Mesenchymal stem cell (in vitro differentiated cells and primary cell): Measurements from ENCODE around the gene CREB3L1.

ENCODE experiments used
- DNase-seq: peaks from one replicate; pipeline ENCODE4 v3.0.0-alpha.2; 2013
- H2AFZ ChIP-seq: one replicate; pipeline ENCODE4 v1.6.1; 2013; ENCODE audit warnings: low read depth, mild to moderate bottlenecking, control low read depth, inconsistent platforms, low read length, moderate library complexity
- H2AK5ac ChIP-seq: 2 replicates; pipeline ENCODE4 v1.6.1; 2013; ENCODE audit warnings: low read length, moderate library complexity, mild to moderate bottlenecking, inconsistent platforms; ENCODE audit not compliant: severe bottlenecking
- H2BK120ac ChIP-seq: one replicate; pipeline ENCODE4 v1.6.1; 2013; ENCODE audit warnings: low read depth, mild to moderate bottlenecking, inconsistent platforms, low read length, moderate library complexity
- H2BK12ac ChIP-seq, 2 experiments: one replicate each; pipeline ENCODE4 v1.6.1; 2013; ENCODE audit warnings: inconsistent platforms in 2 of 2, low read length in 2 of 2, mild to moderate bottlenecking in 2 of 2, moderate library complexity in 2 of 2, control low read depth in 1 of 2
- H2BK15ac ChIP-seq: one replicate; pipeline ENCODE4 v1.6.1; 2013; ENCODE audit warnings: mild to moderate bottlenecking, low read depth, inconsistent platforms; ENCODE audit not compliant: poor library complexity, severe bottlenecking
- H2BK5ac ChIP-seq: 2 replicates; pipeline ENCODE4 v1.6.1; 2013; ENCODE audit warnings: low read depth, mild to moderate bottlenecking, low read length, control low read depth, inconsistent platforms; ENCODE audit not compliant: poor library complexity, severe bottlenecking
- H3K14ac ChIP-seq, 2 experiments: one replicate each; pipeline ENCODE4 v1.6.1; 2013; ENCODE audit warnings: inconsistent platforms in 2 of 2, low read length in 2 of 2, control low read depth in 1 of 2, mild to moderate bottlenecking in 1 of 2, moderate library complexity in 1 of 2
- H3K18ac ChIP-seq, 2 experiments: one replicate each; pipeline ENCODE4 v1.6.1; 2013; ENCODE audit warnings: inconsistent platforms in 2 of 2, low read length in 2 of 2, control low read depth in 1 of 2, low read depth in 1 of 2, mild to moderate bottlenecking in 1 of 2
- H3K23ac ChIP-seq, 2 experiments: one replicate each; pipeline ENCODE4 v1.6.1; 2013; ENCODE audit warnings: inconsistent platforms in 2 of 2, low read length in 2 of 2, mild to moderate bottlenecking in 2 of 2, moderate library complexity in 2 of 2, control low read depth in 1 of 2
- H3K27ac ChIP-seq: 2 replicates; pipeline ENCODE4 v1.5.1; 2013; ENCODE audit warnings: mild to moderate bottlenecking, moderate library complexity, low read length, control low read depth, inconsistent platforms; ENCODE audit not compliant: poor library complexity, severe bottlenecking
- H3K27me3 ChIP-seq, 2 experiments: 2 replicates each; pipeline versions ENCODE4 v1.6.1 to v1.7.0; 2013; ENCODE audit warnings: low read length in 2 of 2, mild to moderate bottlenecking in 2 of 2, moderate library complexity in 2 of 2, control low read depth in 1 of 2, inconsistent platforms in 1 of 2; ENCODE audit not compliant: control insufficient read depth in 1 of 2, insufficient read depth in 1 of 2
- H3K36me3 ChIP-seq, 2 experiments: 2 replicates each; pipeline versions ENCODE4 v1.6.1 to v1.7.0; 2013; ENCODE audit warnings: low read length in 2 of 2, control low read depth in 1 of 2, inconsistent platforms in 1 of 2, low read depth in 1 of 2, mild to moderate bottlenecking in 1 of 2; ENCODE audit not compliant: insufficient read depth in 2 of 2, control insufficient read depth in 1 of 2
- H3K4ac ChIP-seq, 2 experiments: one replicate each; pipeline ENCODE4 v1.6.1; 2013; ENCODE audit warnings: inconsistent platforms in 2 of 2, low read length in 2 of 2, mild to moderate bottlenecking in 2 of 2, moderate library complexity in 2 of 2, control low read depth in 1 of 2, low read depth in 1 of 2
- H3K4me1 ChIP-seq: 2 replicates; pipeline ENCODE4 v1.6.1; 2013; ENCODE audit warnings: low read depth, low read length, control low read depth; ENCODE audit not compliant: control insufficient read depth, insufficient read depth
- H3K4me2 ChIP-seq: 2 replicates; pipeline ENCODE4 v1.6.1; 2013; ENCODE audit warnings: low read length, mild to moderate bottlenecking, inconsistent platforms; ENCODE audit not compliant: poor library complexity, severe bottlenecking
- H3K4me3 ChIP-seq, 2 experiments: 2 replicates each; pipeline versions ENCODE4 v1.5.1 to v1.7.0; 2013; ENCODE audit warnings: low read length in 2 of 2, mild to moderate bottlenecking in 2 of 2, control low read depth in 1 of 2, low read depth in 1 of 2; ENCODE audit not compliant: insufficient read depth in 1 of 2
- H3K79me1 ChIP-seq: replicated peaks from 2 replicates; pipeline ENCODE4 v1.6.1; 2013; ENCODE audit warnings: mild to moderate bottlenecking, control low read depth, low read length, inconsistent platforms; ENCODE audit not compliant: poor library complexity, severe bottlenecking
- H3K9ac ChIP-seq: 2 replicates; pipeline ENCODE4 v1.7.0; 2013; ENCODE audit warnings: mild to moderate bottlenecking, low read length, moderate library complexity
- H3K9me3 ChIP-seq: 2 replicates; pipeline ENCODE4 v1.7.0; 2013; ENCODE audit warnings: mild to moderate bottlenecking, low read length; ENCODE audit not compliant: control insufficient read depth
- H4K8ac ChIP-seq: one replicate; pipeline ENCODE4 v1.6.1; 2013; ENCODE audit warnings: inconsistent platforms, mild to moderate bottlenecking, low read length, moderate library complexity
- H4K91ac ChIP-seq: one replicate; pipeline ENCODE4 v1.6.1; 2013; ENCODE audit warnings: mild to moderate bottlenecking, low read length, inconsistent platforms
- WGBS: methylation state at CpG from one replicate; pipeline ENCODE4 v1.1.7; 2013; ENCODE audit warnings: mixed read lengths; 5-methylcytosine and 5-hydroxymethylcytosine counted together

The CREB3L1 gene

DNA sequence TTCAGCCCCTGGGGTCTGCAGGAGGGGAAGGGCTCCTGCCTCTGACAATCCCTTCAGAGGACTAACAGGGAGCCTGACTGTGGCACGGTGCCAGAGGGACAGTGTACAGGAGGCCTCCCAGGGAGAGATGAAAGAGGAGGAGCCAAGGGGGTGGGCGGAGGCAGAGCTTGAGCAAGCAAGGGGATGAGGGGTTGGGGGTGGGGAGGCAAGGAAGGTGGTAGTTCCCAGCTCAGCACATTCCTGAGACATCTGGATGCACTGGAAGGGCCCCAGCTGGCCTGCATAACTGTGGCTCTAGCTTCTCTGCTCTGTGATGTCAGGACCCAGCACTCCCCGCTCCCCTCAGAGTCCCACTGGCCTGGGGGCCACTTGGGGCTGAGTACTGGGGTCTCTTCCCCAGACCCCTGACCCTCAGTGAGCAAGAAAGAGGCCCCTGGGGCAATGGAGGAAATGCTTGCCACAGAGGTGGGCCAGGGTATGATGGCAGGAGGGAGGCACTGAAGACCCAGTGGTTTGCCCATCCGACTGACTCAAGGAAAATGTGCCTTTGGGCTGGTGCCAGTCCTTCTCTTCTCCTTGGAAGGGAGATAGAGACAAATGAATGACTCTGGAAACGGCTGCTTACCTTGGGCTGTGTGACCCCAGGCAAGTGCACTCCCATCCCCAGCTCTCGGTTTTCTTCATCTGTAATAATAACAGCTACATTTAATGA lies 13.3 kb downstream of the CREB3L1 start:
- Histone ChIP-seq H4K8ac (peak overlapping the region; percentile 96), H2BK12ac (peak overlapping the region; percentile 97 to 99), H2AK5ac (peak overlapping the region; percentile 94), H3K27me3 (no peaks in the 10 kb centered on the region), H3K9me3 (no peaks in the 10 kb centered on the region), H2AFZ (no peak overlapping the region), H3K36me3 (peaks cover 6 to 12% of the 10 kb centered on the region in 2 experiments), H3K18ac (peak overlapping the region; percentile 90 to 98), H3K4me2 (peak overlapping the region; percentile 52), H3K4ac (peak overlapping the region; percentile 42 to 95), H2BK120ac (peak overlapping the region; percentile 98), H3K27ac (peak overlapping the region; percentile 98), H4K91ac (peak overlapping the region; percentile 91), H3K4me1 (peaks cover 51% of the 10 kb centered on the region), H2BK15ac (peak overlapping the region; percentile 5), H3K4me3 (peak overlapping the region in 1 of 2 experiments; percentile 63), H3K79me1 (peaks cover 9% of the 10 kb centered on the region), H3K23ac (no peak overlapping the region), H3K9ac (peak overlapping the region; percentile 86), H2BK5ac (peak overlapping the region; percentile 91), H3K14ac (peak overlapping the region in 1 of 2 experiments; percentile 88)
- WGBS = 17% methylated on average over 6 of the region's 6 CpGs
- peak; percentile 97 for DNase-seq

DNA sequence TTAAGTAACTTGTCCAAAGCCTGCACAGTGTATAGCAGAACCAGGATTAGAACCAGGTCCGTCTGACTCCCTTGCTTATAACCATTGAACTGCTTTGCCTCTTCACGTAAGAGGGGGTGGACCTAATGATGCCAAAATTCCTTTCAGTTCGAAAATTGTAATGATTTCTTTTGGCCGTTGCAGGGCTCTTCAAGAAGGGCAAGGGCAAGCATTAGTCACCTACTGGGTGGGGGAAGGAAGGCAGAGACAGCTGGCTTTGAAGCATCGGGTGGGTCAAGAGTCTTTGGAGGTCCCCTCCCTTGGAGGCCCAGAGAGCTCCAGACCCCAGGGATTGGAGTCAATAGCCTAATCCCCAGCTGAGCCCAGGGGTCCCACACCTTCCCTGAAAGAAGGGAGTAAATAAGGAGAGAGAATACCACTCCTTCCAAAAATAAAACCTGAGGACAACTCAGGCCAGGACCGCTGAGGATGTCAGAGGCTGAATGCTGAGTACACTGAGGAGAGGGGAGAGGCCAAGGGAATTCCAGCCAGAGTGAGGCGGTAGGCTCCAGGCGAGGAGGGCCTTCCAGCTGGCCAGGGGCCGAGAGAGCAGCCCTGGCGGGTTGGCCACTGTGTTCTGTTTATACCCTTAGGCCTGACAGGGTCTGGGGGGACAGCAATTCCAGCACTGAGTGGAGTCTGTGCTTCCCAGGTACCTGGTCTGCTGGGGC lies 14.1 kb downstream of the CREB3L1 start:
- 3% methylated on average over 9 of the region's 10 CpGs for WGBS
- no peak overlapping the region for H3K23ac ChIP-seq
- H2AFZ ChIP-seq = no peak overlapping the region
- peak; percentile 92 for DNase-seq
- peak overlapping the region; percentile 85 to 98 for H3K18ac ChIP-seq
- H4K8ac ChIP-seq = peak overlapping the region; percentile 72
- H3K4ac ChIP-seq = peak overlapping the region; percentile 42 to 97
- H3K4me2 ChIP-seq = no peak overlapping the region
- H3K27me3 ChIP-seq = no peaks in the 10 kb centered on the region
- H3K79me1 ChIP-seq = peaks cover 7% of the 10 kb centered on the region
- H3K9ac ChIP-seq = peak overlapping the region; percentile 86
- H3K9me3 ChIP-seq = no peaks in the 10 kb centered on the region
- peak overlapping the region; percentile 97 for H2AK5ac ChIP-seq
- peaks cover 58% of the 10 kb centered on the region for H3K4me1 ChIP-seq
- H3K36me3 ChIP-seq = peaks cover 6 to 11% of the 10 kb centered on the region in 2 experiments
- peak overlapping the region; percentile 91 for H2BK5ac ChIP-seq
- peak overlapping the region; percentile 45 to 97 for H2BK12ac ChIP-seq
- peak overlapping the region; percentile 34 for H4K91ac ChIP-seq
- H2BK120ac ChIP-seq = peak overlapping the region; percentile 98
- peak overlapping the region; percentile 98 for H3K27ac ChIP-seq
- no peak overlapping the region for H3K14ac ChIP-seq
- H2BK15ac ChIP-seq = peak overlapping the region; percentile 91
- peak overlapping the region in 1 of 2 experiments; percentile 63 for H3K4me3 ChIP-seq

DNA sequence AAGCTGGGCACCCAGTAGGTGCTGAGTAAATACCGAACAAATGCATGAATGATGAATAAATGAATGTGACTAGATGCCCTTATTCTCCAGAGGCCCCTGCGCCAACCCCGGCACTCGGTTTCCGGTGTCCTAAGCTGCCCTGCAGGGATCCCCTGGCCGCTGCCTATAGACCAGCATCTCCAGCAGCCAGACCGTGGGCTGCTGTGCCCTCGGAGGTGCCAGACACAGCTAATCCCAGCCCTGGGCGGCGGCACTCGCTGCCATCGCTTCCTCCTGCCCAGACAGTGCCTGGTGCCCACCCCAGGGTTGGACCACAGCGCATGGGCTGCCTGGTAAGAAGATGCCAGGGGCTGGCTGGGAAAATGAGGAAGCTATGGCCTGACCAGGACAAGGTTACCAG lies 15.6 kb downstream of the CREB3L1 start:
- Histone ChIP-seq H3K18ac (peak overlapping the region; percentile 35 to 98), H2BK15ac (peak overlapping the region; percentile 85), H2AFZ (no peak overlapping the region), H3K4ac (peak overlapping the region; percentile 60 to 85), H3K9me3 (no peaks in the 10 kb centered on the region), H3K23ac (peak overlapping the region in 1 of 2 experiments; percentile 59), H4K8ac (peak overlapping the region; percentile 80), H2BK5ac (peak overlapping the region; percentile 11), H3K79me1 (peaks cover 4% of the 10 kb centered on the region), H3K36me3 (peaks cover 0 to 7% of the 10 kb centered on the region in 2 experiments), H4K91ac (peak overlapping the region; percentile 93), H3K4me3 (no peak overlapping the region), H3K4me1 (peaks cover 61% of the 10 kb centered on the region), H2BK120ac (peak overlapping the region; percentile 43), H3K27me3 (no peaks in the 10 kb centered on the region), H3K9ac (peak overlapping the region; percentile 87), H2AK5ac (peak overlapping the region; percentile 84), H3K14ac (peak overlapping the region in 1 of 2 experiments; percentile 96), H2BK12ac (peak overlapping the region; percentile 9 to 98), H3K4me2 (no peak overlapping the region), H3K27ac (peak overlapping the region; percentile 98)
- DNase-seq = no peak
- WGBS = 96% methylated on average over 13 of the region's 13 CpGs

DNA sequence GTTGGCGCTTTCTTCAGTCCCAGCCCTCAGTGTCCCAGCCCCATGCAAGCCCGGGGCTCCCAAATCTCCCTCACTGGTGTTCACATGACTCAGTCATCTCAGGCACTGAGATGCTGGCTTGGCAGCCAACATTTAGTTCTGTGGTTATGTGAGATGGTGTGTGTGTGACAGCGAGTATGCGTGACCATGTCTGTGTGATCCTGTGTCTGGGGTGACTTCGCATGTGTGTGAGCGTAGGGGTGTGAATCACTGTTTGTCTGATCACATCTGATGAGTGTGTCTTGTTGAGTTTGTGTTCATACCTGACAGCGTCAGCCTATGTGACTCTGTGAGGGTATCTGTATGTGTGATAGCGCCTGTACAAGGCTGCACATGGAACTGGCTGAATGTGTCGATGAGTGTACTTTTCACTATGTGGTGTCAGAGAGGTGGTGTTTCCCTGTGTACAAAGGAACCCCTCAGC lies 16.2 kb downstream of the CREB3L1 start:
- H3K18ac ChIP-seq = peak overlapping the region; percentile 75 to 98
- peak overlapping the region; percentile 94 for H2AK5ac ChIP-seq
- no peaks in the 10 kb centered on the region for H3K27me3 ChIP-seq
- no peaks in the 10 kb centered on the region for H3K9me3 ChIP-seq
- no peak overlapping the region for H3K23ac ChIP-seq
- H3K9ac ChIP-seq = peak overlapping the region; percentile 87
- H3K36me3 ChIP-seq = peaks cover 0 to 7% of the 10 kb centered on the region in 2 experiments
- peak overlapping the region; percentile 9 to 98 for H2BK12ac ChIP-seq
- peak overlapping the region; percentile 43 for H2BK120ac ChIP-seq
- peak overlapping the region; percentile 85 for H2BK15ac ChIP-seq
- 58% methylated on average over 9 of the region's 9 CpGs for WGBS
- H3K79me1 ChIP-seq = peaks cover under 1% of the 10 kb centered on the region
- no peak overlapping the region for H2AFZ ChIP-seq
- peak overlapping the region; percentile 86 for H4K8ac ChIP-seq
- H3K27ac ChIP-seq = peak overlapping the region; percentile 98
- H3K4me2 ChIP-seq = no peak overlapping the region
- no peak overlapping the region for H2BK5ac ChIP-seq
- peak overlapping the region; percentile 93 for H4K91ac ChIP-seq
- peaks cover 61% of the 10 kb centered on the region for H3K4me1 ChIP-seq
- no peak overlapping the region for H3K4me3 ChIP-seq
- H3K14ac ChIP-seq = peak overlapping the region in 1 of 2 experiments; percentile 3
- H3K4ac ChIP-seq = peak overlapping the region; percentile 60 to 96
- peak; percentile 95 for DNase-seq
